ENCODE results near the gene SLC35B4.

SLC35B4 gene

DNA sequence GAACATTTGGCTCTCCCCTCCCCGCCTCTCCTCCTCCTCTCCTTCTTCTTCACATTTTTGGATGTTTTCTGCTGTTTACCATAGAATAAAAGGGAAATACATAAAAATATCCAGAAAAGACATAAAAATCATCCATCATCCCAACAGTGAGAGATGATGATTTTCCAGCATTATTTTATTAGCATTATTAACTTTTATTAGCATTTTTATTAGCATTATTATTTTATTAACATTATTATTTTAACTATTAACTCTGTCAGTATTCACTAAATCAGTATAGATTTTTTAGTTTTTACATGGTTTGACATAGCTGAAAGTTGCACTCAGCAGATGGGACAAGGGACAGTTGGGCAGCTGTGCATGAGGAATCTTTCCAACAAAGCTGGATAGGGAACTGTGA lies 16.2 kb upstream of the SLC35B4 start:
- H3K4me3 ChIP-seq (ENCODE audit: low read depth, low read length) = no peak overlapping the region
- TF ChIP-seq, protein P1, sequence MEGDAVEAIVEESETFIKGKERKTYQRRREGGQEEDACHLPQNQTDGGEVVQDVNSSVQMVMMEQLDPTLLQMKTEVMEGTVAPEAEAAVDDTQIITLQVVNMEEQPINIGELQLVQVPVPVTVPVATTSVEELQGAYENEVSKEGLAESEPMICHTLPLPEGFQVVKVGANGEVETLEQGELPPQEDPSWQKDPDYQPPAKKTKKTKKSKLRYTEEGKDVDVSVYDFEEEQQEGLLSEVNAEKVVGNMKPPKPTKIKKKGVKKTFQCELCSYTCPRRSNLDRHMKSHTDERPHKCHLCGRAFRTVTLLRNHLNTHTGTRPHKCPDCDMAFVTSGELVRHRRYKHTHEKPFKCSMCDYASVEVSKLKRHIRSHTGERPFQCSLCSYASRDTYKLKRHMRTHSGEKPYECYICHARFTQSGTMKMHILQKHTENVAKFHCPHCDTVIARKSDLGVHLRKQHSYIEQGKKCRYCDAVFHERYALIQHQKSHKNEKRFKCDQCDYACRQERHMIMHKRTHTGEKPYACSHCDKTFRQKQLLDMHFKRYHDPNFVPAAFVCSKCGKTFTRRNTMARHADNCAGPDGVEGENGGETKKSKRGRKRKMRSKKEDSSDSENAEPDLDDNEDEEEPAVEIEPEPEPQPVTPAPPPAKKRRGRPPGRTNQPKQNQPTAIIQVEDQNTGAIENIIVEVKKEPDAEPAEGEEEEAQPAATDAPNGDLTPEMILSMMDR (IDR thresholded peaks at IDR 0.05; ENCODE audit: borderline replicate concordance, insufficient read depth, low read depth, low read length) = no peak

DNA sequence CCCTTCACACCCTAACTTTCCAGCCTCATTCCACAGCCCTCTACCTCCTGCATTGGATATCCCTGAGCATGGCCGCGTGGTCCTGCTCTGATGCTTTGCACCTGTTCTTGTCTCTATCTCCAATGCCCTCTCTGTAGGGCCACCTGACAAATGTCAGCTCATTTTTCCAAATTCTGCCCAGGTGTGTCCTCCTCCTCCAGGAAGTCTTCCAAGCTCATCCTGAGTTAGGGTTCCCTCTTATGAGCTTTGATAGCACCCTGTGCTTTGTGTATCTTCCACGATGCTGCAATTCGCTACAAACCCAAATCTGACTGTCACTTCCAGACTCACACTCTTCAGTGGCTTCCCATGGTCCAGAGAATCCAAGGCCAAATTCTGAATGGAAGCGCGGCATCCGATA lies 14.7 kb upstream of the SLC35B4 start:
- TF ChIP-seq, protein P1 (IDR thresholded peaks at IDR 0.05; ENCODE audit: borderline replicate concordance, insufficient read depth, low read depth, low read length) = no peak
- H3K4me3 ChIP-seq (ENCODE audit: low read depth, low read length) = no peak overlapping the region

DNA sequence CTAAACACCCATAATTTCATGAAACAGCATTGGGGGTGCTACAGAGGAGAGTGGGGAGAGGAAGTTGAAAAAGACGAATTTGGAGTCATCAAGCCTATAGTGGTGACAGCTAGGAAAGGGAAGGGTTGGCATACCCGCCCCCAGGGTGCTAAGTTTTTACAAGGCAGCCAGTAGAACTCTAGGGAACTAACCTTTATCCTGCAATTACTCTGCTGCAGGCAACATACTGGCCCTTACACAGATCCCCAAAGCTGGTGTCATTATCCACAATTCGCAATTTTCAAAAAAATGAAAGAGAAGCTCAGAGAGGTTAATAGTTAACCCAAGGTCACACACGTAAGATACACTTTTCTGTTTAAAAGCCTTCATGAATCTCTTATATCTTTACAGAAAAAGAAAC lies 14.2 kb upstream of the SLC35B4 start:
- H3K4me3 ChIP-seq (ENCODE audit: low read depth, low read length) = no peak overlapping the region
- TF ChIP-seq, protein P1 (IDR thresholded peaks at IDR 0.05; ENCODE audit: borderline replicate concordance, insufficient read depth, low read depth, low read length) = no peak

DNA sequence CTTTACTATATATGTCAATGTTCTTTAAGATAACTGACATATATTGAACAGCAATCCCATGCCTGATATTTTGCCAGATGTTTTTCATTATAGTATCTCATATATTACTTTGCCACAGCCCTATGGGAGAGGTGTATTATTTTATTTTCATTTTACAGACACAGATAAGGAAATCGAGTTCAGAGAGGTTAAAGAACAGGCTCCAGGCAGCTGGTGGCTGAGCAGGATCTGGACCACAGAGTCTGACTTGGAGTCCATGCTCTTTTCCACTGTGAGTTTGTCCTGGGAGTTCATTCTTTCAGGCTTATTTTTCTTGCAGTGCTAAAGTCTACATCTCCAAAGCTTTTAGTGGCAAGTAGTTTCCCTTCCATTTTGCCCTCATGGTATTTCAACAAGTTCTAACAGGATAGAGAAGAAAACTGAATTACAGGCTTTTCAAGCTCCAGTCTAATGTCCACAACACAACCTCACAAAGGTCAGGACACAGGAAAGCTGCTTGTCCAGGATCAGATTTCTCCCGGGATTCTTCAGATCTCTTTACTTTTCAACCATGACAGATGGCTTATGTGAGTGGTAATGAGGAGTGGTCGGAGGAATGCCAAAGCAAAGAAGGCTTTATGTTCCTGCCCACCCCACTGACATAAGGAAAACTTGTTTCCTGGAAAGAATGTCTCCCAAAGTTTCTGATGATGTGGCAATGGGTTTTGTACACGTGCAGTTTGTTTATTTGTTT lies 13.1 kb upstream of the SLC35B4 start:
- TF ChIP-seq, protein P1 (IDR thresholded peaks at IDR 0.05; ENCODE audit: borderline replicate concordance, insufficient read depth, low read depth, low read length) = no peak
- no peak overlapping the region for H3K4me3 ChIP-seq (ENCODE audit: low read depth, low read length)

DNA sequence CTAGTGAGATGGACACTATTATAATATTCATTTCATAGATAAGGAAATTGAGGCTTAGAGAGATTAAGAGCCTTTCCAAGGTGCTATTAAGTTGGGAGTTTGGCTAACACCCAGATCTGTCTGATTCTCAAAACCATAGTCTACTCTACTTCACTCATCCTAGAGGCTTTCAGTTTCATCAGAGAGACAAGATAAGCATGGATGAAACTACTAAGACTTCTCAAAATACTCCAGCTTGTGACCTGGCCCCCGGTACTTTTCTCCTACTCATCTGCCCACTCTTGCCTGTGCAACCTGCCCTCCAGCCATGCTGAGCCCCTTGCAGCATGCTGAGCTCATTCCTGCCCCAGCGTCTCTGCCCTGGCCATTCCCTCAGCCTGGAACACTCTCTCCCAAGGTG lies 12.2 kb upstream of the SLC35B4 start:
- TF ChIP-seq, protein P1 (IDR thresholded peaks at IDR 0.05; ENCODE audit: borderline replicate concordance, insufficient read depth, low read depth, low read length) = no peak
- H3K4me3 ChIP-seq (ENCODE audit: low read depth, low read length) = no peak overlapping the region

DNA sequence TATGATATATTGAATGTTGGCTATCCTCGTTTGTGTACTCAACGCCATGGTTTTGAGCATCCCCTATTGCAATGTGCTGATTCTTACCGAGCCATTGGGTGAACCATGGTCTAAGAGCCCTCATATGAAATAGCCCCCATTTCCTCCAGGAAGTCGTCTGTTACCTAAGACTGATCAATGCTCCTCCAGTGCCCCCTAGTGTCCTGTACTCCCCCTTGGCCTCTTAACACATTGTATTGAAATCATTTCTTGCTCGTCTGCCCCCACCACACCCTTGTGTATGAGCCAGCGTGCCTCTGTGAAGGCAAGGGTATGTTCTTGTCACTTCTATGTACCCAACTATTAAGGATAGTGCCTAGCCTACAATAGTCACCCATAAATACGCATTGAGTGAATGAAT lies 11.2 kb upstream of the SLC35B4 start:
- TF ChIP-seq, protein P1 (IDR thresholded peaks at IDR 0.05; ENCODE audit: borderline replicate concordance, insufficient read depth, low read depth, low read length) = peak; percentile 67
- no peak overlapping the region for H3K4me3 ChIP-seq (ENCODE audit: low read depth, low read length)

DNA sequence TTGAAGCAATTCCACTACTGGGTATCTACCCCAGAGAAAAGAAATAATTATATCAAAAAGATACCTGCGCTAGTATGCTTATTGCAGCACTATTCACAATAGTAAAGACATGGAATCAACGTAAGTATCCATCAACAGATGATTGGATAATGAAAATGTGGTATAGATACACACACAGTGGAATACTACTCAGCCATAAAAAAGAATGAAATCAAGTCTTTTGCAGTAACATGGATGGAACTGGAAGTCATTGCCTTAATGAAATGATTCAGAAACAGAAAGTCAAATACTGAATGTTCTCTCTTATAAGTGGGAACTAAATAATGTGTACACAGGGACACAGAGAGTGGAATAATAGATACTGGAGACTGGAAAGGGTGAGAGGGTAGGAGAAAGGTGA lies 7.4 kb upstream of the SLC35B4 start:
- TF ChIP-seq, protein P1 (IDR thresholded peaks at IDR 0.05; ENCODE audit: borderline replicate concordance, insufficient read depth, low read depth, low read length) = no peak
- no peak overlapping the region for H3K4me3 ChIP-seq (ENCODE audit: low read depth, low read length)
